Ascending aorta (tissue), 2 donors: ENCODE data around the gene EEF1AKMT1. TPM values are rescaled to one million over a fixed set of nuclear protein-coding genes. Genes with fewer than 3 reads are reported as not detected.

ENCODE experiments used
- DNase-seq, 2 donors: peaks; one replicate each; pipeline ENCODE4 v3.0.0-alpha.2; 2019; ENCODE audit warnings: low spot score in 2 of 2
- H3K27ac ChIP-seq, 2 donors: fragments of 200-600 bp; sonication (generic); one replicate each; pipeline ENCODE4 v1.5.1; 2016 to 2017; ENCODE audit warnings: mild to moderate bottlenecking in 1 of 2
- H3K27me3 ChIP-seq: fragments of 200-600 bp; sonication (generic); one replicate; pipeline ENCODE4 v1.5.1; 2017
- H3K36me3 ChIP-seq, 2 donors: fragments of 200-600 bp; sonication (generic); one replicate each; pipeline ENCODE4 v1.5.1; 2016
- H3K4me1 ChIP-seq, 2 donors: fragments of 200-600 bp; sonication (generic); one replicate each; pipeline ENCODE4 v1.5.1; 2016 to 2017; ENCODE audit warnings: mild to moderate bottlenecking in 1 of 2
- H3K4me3 ChIP-seq, 2 donors: fragments of 200-600 bp; sonication (generic); one replicate each; pipeline ENCODE4 v1.5.1; 2016 to 2017; ENCODE audit warnings: mild to moderate bottlenecking in 1 of 2
- H3K9me3 ChIP-seq, 2 donors: fragments of 200-600 bp; sonication (generic); one replicate each; pipeline ENCODE4 v1.5.1; 2016
- CTCF ChIP-seq, 3 experiments: fragments of 200-600 bp in 2 of 3; fragments of 450-650 bp in 1 of 3; sonication (generic) in 2 of 3; IDR thresholded peaks; one replicate each; pipeline ENCODE4 v1.5.1; 2016 to 2019; ENCODE audit warnings: antibody characterized with exemption in 3 of 3, mild to moderate bottlenecking in 1 of 3, moderate library complexity in 1 of 3
- intact Hi-C: fragments of 100-400 bp; cut with DNase I; formaldehyde crosslinking; loops from one replicate; pipeline ENCODE4 v1.15.1; 2023
- total RNA-seq: library from RNA; depleted of rRNA; stranded (reverse); fragments of >200 nt; gene quantifications from one replicate; pipeline ENCODE4 v1.1.0, GENCODE V29; 2016

The EEF1AKMT1 gene
- total RNA-seq, 1 donor from 2014 or later = not detected

- H3K9me3 ChIP-seq = no peaks in the 10 kb centered on the region
- no peaks in the 10 kb centered on the region for H3K27me3 ChIP-seq
- no peak for TF ChIP-seq CTCF (IDR thresholded peaks at IDR 0.05)
- H3K36me3 ChIP-seq = peaks cover 13 to 19% of the 10 kb centered on the region in 2 donors
- H3K4me3 ChIP-seq = no peak overlapping the region
- H3K27ac ChIP-seq = no peak overlapping the region
- no peak for DNase-seq
- H3K4me1 ChIP-seq = no peaks in the 10 kb centered on the region
- intact Hi-C loops = no loop called here
Observed at GRCh38 chr13:20788312-20788711, 14.6 kb upstream of the EEF1AKMT1 start.

- intact Hi-C loops = no loop called here
- H3K4me1 ChIP-seq = no peaks in the 10 kb centered on the region
- peaks cover 15 to 29% of the 10 kb centered on the region in 2 donors for H3K36me3 ChIP-seq
- no peak for TF ChIP-seq CTCF (IDR thresholded peaks at IDR 0.05)
- H3K4me3 ChIP-seq = no peak overlapping the region
- DNase-seq = no peak
- H3K27ac ChIP-seq = no peak overlapping the region
- H3K9me3 ChIP-seq = no peaks in the 10 kb centered on the region
- no peaks in the 10 kb centered on the region for H3K27me3 ChIP-seq
Observed at GRCh38 chr13:20787180-20787579, 13.4 kb upstream of the EEF1AKMT1 start.

- no peak for TF ChIP-seq CTCF (IDR thresholded peaks at IDR 0.05)
- Histone ChIP-seq H3K4me1 (no peaks in the 10 kb centered on the region), H3K27me3 (no peaks in the 10 kb centered on the region), H3K27ac (no peak overlapping the region), H3K36me3 (peaks cover 16 to 17% of the 10 kb centered on the region in 2 donors), H3K9me3 (no peaks in the 10 kb centered on the region), H3K4me3 (no peak overlapping the region)
- DNase-seq = no peak
- intact Hi-C loops = no loop called here
Observed at GRCh38 chr13:20782116-20782708, 8.5 kb upstream of the EEF1AKMT1 start.

GRCh38 chr13:20780317-20780716 lies 6.6 kb upstream of the EEF1AKMT1 start:
- H3K27me3 ChIP-seq = no peaks in the 10 kb centered on the region
- H3K36me3 ChIP-seq = peaks cover 11 to 13% of the 10 kb centered on the region in 2 donors
- no peak for DNase-seq
- H3K9me3 ChIP-seq = no peaks in the 10 kb centered on the region
- intact Hi-C loops = no loop called here
- TF ChIP-seq CTCF (IDR thresholded peaks at IDR 0.05) = no peak
- no peak overlapping the region for H3K27ac ChIP-seq
- H3K4me3 ChIP-seq = no peak overlapping the region
- no peaks in the 10 kb centered on the region for H3K4me1 ChIP-seq

GRCh38 chr13:20779405-20779804 lies 5.6 kb upstream of the EEF1AKMT1 start:
- intact Hi-C loops = loop anchor here (10.0 kb wide), 1 partner anchor 285 kb away; the partner anchor contains the start of gene LATS2
- no peak for DNase-seq
- no peak for TF ChIP-seq CTCF (IDR thresholded peaks at IDR 0.05)
- peaks cover 11 to 13% of the 10 kb centered on the region in 2 donors for H3K36me3 ChIP-seq
- H3K9me3 ChIP-seq = no peaks in the 10 kb centered on the region
- no peak overlapping the region for H3K27ac ChIP-seq
- H3K4me3 ChIP-seq = no peak overlapping the region
- no peaks in the 10 kb centered on the region for H3K4me1 ChIP-seq
- H3K27me3 ChIP-seq = no peaks in the 10 kb centered on the region
